Measurements from ENCODE around the gene DIS3. TPM values are rescaled to one million over a fixed set of nuclear protein-coding genes. Genes with fewer than 3 reads are reported as not detected.
A peak's percentile ranks its signal among the peaks of the same experiment; 100 is the strongest.

The DIS3 gene
- total and polyA plus RNA-seq, 9 of the 15 experiments (the other 6 are each of a cell fraction or from before 2014, with no cell fraction given), result 6.0 to 48.9 (median 34.2) TPM

DNA sequence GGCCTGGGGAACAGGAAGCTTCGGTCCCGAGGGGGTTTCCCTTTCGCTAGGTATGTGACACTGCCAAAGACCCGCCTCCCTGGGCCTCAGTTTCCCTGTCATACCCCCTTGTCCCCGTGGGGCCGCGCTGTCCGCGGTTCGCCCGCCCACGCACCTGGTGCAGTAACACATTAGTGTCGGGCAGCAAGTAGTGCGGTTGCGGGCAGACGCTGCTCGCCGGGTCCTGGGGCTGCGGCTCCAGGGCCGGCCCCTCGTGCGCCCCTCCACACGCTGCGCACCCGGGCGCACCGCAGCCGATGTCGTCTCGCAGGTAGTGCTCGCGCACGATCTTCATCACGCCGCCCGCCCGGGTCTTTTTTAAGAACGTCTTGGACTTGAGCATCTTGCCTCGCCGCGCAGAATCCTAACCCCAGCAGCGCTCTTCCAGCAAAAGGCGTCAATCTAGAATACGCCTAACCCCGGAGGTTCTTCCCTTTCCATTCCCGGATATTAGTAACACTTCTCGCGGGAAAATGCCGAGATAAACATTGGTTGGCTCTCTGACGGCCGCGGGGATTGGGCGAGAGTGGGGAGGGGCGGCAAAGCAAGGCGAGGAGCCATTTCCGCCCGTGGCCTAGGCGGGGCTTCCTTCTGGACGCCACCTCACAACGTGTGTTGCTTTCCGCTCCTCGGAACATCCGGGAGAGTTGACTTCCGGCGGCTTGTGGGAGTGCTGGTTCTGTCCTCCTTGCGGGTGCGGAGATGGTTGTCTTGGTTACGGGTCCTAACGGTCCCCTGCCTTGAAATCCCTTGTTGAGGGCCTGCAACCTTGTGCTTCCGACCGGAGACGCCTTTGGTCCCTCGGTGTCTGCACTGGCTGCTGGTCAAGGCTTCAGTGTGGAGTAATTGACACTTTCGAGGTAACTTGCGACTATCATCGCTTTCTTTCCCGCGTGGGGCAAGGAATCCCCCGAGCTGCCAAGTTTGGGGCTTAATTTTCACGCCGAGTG lies at the start of gene DIS3, which contains the start of gene PIBF1 (continued):
- TF ChIP-seq TCFL5 (CRISPR knock-in tag; conservative IDR thresholded peaks at IDR 0.05) (no peak), GTF2F1 (IDR thresholded peaks at IDR 0.05; ENCODE audit: low read depth, low read length) (no peak), PTBP1 (IDR thresholded peaks at IDR 0.05; ENCODE audit: low read depth, low read length) (no peak), TGIF2 (CRISPR knock-in tag; IDR thresholded peaks at IDR 0.05) (no peak), TAF1 (IDR thresholded peaks at IDR 0.05; ENCODE audit: control insufficient read depth, extremely low read depth, insufficient read depth, low read length, severe bottlenecking) (peak; percentile 51), MAZ (CRISPR knock-in tag; conservative IDR thresholded peaks at IDR 0.05 in 1 of 2, IDR thresholded peaks at IDR 0.05 in 1 of 2) (peak; percentile 14 to 33; a peak in 1 of 4 replicates), NCOR1 (IDR thresholded peaks at IDR 0.05) (no peak), CREM (IDR thresholded peaks at IDR 0.05; ENCODE audit: low read depth) (peak; percentile 50; the same call in 1 of the 2 replicates), YBX1 (IDR thresholded peaks at IDR 0.05) (no peak), SMAD2 (IDR thresholded peaks at IDR 0.05; ENCODE audit: low read depth, low read length) (no peak), OTX1 (CRISPR knock-in tag; IDR thresholded peaks at IDR 0.05) (no peak), ZNF217 (CRISPR knock-in tag; IDR thresholded peaks at IDR 0.05) (no peak), ZNF24 (IDR thresholded peaks at IDR 0.05) (no peak), TCF7 (IDR thresholded peaks at IDR 0.05; ENCODE audit: borderline replicate concordance) (no peak), MYC (IDR thresholded peaks at IDR 0.05; ENCODE audit: low read depth, low read length) (peak; percentile 70), MYC (CRISPR knock-in tag; IDR thresholded peaks at IDR 0.05; ENCODE audit: borderline replicate concordance, low read depth) (no peak)
- TF ChIP-seq, protein P1, sequence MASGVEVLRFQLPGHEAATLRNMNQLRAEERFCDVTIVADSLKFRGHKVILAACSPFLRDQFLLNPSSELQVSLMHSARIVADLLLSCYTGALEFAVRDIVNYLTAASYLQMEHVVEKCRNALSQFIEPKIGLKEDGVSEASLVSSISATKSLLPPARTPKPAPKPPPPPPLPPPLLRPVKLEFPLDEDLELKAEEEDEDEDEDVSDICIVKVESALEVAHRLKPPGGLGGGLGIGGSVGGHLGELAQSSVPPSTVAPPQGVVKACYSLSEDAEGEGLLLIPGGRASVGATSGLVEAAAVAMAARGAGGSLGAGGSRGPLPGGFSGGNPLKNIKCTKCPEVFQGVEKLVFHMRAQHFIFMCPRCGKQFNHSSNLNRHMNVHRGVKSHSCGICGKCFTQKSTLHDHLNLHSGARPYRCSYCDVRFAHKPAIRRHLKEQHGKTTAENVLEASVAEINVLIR (CRISPR knock-in tag; IDR thresholded peaks at IDR 0.05), result no peak
- TF ChIP-seq, protein P2, sequence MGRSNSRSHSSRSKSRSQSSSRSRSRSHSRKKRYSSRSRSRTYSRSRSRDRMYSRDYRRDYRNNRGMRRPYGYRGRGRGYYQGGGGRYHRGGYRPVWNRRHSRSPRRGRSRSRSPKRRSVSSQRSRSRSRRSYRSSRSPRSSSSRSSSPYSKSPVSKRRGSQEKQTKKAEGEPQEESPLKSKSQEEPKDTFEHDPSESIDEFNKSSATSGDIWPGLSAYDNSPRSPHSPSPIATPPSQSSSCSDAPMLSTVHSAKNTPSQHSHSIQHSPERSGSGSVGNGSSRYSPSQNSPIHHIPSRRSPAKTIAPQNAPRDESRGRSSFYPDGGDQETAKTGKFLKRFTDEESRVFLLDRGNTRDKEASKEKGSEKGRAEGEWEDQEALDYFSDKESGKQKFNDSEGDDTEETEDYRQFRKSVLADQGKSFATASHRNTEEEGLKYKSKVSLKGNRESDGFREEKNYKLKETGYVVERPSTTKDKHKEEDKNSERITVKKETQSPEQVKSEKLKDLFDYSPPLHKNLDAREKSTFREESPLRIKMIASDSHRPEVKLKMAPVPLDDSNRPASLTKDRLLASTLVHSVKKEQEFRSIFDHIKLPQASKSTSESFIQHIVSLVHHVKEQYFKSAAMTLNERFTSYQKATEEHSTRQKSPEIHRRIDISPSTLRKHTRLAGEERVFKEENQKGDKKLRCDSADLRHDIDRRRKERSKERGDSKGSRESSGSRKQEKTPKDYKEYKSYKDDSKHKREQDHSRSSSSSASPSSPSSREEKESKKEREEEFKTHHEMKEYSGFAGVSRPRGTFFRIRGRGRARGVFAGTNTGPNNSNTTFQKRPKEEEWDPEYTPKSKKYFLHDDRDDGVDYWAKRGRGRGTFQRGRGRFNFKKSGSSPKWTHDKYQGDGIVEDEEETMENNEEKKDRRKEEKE (IDR thresholded peaks at IDR 0.05; ENCODE audit: borderline replicate concordance in 1 of 2, control insufficient read depth in 1 of 2, low read depth in 2 of 2, low read length in 1 of 2), result 0 out of 4 replicates have a peak, but pooled peaks of 1 of the 2 experiments have one; percentile 58
- TF ChIP-seq, protein P3, sequence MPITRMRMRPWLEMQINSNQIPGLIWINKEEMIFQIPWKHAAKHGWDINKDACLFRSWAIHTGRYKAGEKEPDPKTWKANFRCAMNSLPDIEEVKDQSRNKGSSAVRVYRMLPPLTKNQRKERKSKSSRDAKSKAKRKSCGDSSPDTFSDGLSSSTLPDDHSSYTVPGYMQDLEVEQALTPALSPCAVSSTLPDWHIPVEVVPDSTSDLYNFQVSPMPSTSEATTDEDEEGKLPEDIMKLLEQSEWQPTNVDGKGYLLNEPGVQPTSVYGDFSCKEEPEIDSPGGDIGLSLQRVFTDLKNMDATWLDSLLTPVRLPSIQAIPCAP (CRISPR knock-in tag; IDR thresholded peaks at IDR 0.05; ENCODE audit: borderline replicate concordance), result no peak
- TF ChIP-seq, protein P4, sequence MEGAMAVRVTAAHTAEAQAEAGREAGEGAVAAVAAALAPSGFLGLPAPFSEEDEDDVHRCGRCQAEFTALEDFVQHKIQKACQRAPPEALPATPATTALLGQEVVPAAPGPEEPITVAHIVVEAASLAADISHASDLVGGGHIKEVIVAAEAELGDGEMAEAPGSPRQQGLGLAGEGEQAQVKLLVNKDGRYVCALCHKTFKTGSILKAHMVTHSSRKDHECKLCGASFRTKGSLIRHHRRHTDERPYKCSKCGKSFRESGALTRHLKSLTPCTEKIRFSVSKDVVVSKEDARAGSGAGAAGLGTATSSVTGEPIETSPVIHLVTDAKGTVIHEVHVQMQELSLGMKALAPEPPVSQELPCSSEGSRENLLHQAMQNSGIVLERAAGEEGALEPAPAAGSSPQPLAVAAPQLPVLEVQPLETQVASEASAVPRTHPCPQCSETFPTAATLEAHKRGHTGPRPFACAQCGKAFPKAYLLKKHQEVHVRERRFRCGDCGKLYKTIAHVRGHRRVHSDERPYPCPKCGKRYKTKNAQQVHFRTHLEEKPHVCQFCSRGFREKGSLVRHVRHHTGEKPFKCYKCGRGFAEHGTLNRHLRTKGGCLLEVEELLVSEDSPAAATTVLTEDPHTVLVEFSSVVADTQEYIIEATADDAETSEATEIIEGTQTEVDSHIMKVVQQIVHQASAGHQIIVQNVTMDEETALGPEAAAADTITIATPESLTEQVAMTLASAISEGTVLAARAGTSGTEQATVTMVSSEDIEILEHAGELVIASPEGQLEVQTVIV (CRISPR knock-in tag; IDR thresholded peaks at IDR 0.05; ENCODE audit: borderline replicate concordance), result no peak
